Prostate gland (tissue), 2 donors: ENCODE measurements around the gene NEMF. TPM values are rescaled to one million over a fixed set of nuclear protein-coding genes. Genes with fewer than 3 reads are reported as not detected.

Experiments used
- DNase-seq: peaks from one replicate; pipeline ENCODE4 v3.0.0-alpha.2; 2019; ENCODE audit warnings: low spot score
- H3K27ac ChIP-seq, 2 donors: fragments of 200-600 bp; sonication (generic); 2 replicates each; pipeline ENCODE4 v1.5.1; 2017 to 2019
- H3K27me3 ChIP-seq: fragments of 200-600 bp; sonication (generic); replicated peaks from 2 replicates; pipeline ENCODE4 v1.5.1; 2019; ENCODE audit not compliant: insufficient read depth
- H3K36me3 ChIP-seq, 2 donors: fragments of 200-600 bp; sonication (generic); 1 replicate in 1 of 2; 2 replicates in 1 of 2; pipeline versions ENCODE4 v1.5.1 to v1.8.1; 2017 to 2019
- H3K4me1 ChIP-seq: fragments of 200-600 bp; sonication (generic); replicated peaks from 2 replicates; pipeline ENCODE4 v1.5.1; 2019
- H3K4me3 ChIP-seq, 2 donors: fragments of 200-600 bp; sonication (generic); 2 replicates each; pipeline ENCODE4 v1.5.1; 2017 to 2019
- H3K9me3 ChIP-seq: fragments of 200-600 bp; sonication (generic); 2 replicates; pipeline ENCODE4 v1.5.1; 2017
- CTCF ChIP-seq, 4 experiments: fragments of 200-600 bp in 2 of 4; fragments of 450-650 bp in 2 of 4; sonication (generic) in 2 of 4; IDR thresholded peaks; 1 replicate in 3 of 4; 2 replicates in 1 of 4; pipeline ENCODE4 v1.5.1; 2016 to 2019; ENCODE audit warnings: antibody characterized with exemption in 4 of 4, mild to moderate bottlenecking in 2 of 4, moderate library complexity in 2 of 4
- POLR2A ChIP-seq: fragments of 450-650 bp; IDR thresholded peaks from one replicate; pipeline ENCODE4 v1.6.1; 2016; ENCODE audit warnings: antibody characterized with exemption, mild to moderate bottlenecking
- POLR2AphosphoS5 ChIP-seq: sonication (generic); formaldehyde crosslinking; IDR thresholded peaks from one replicate; pipeline ENCODE4 v1.6.1; 2017; ENCODE audit warnings: antibody characterized with exemption
- WGBS: methylation state at CpG from one replicate; pipeline ENCODE4 v1.1.5; 2018; 5-methylcytosine and 5-hydroxymethylcytosine counted together
- intact Hi-C: fragments of 100-400 bp; cut with DNase I; formaldehyde crosslinking; loops from one replicate; pipeline ENCODE4 v1.14.2; 2022
- total RNA-seq, 2 donors: library from RNA; depleted of rRNA; stranded (reverse); fragments of >200 nt; gene quantifications; one replicate each; pipeline ENCODE4 v1.1.0, GENCODE V29; 2016

Gene NEMF
- total RNA-seq, 2 donors from 2014 or later = 63.9 to 71.7 TPM

GRCh38 chr14:49769171-49769570 is 83.4 kb downstream of the NEMF start:
- H3K4me3 ChIP-seq = peak overlapping the region; percentile 96 to 98
- no peaks in the 10 kb centered on the region for H3K36me3 ChIP-seq
- 18% methylated on average over 6 of the region's 6 CpGs for WGBS
- no peaks in the 10 kb centered on the region for H3K27me3 ChIP-seq
- TF ChIP-seq CTCF (IDR thresholded peaks at IDR 0.05) (no peak), POLR2AphosphoS5 (no peak), POLR2A (no peak)
- DNase-seq = no peak
- no peaks in the 10 kb centered on the region for H3K9me3 ChIP-seq
- intact Hi-C loops = loop anchor here (5.0 kb wide), 1 partner anchor 77 kb away; the partner anchor contains the start of gene KLHDC1
- H3K27ac ChIP-seq = peak overlapping the region; percentile 91 to 97
- no peaks in the 10 kb centered on the region for H3K4me1 ChIP-seq

GRCh38 chr14:49768301-49769121 is 84.1 kb downstream of the NEMF start:
- H3K4me1 ChIP-seq = no peaks in the 10 kb centered on the region
- DNase-seq = peak; percentile 48
- peak overlapping the region; percentile 91 to 97 for H3K27ac ChIP-seq
- TF ChIP-seq CTCF (IDR thresholded peaks at IDR 0.05) (no peak), POLR2AphosphoS5 (no peak), POLR2A (peak; percentile 25)
- no peaks in the 10 kb centered on the region for H3K36me3 ChIP-seq
- no peaks in the 10 kb centered on the region for H3K27me3 ChIP-seq
- intact Hi-C loops = loop anchor here (5.0 kb wide), 1 partner anchor 76 kb away; the partner anchor contains the start of gene KLHDC1
- no peaks in the 10 kb centered on the region for H3K9me3 ChIP-seq
- WGBS = under 1% methylated on average over 66 of the region's 67 CpGs
- H3K4me3 ChIP-seq = peak overlapping the region; percentile 96 to 98

DNA sequence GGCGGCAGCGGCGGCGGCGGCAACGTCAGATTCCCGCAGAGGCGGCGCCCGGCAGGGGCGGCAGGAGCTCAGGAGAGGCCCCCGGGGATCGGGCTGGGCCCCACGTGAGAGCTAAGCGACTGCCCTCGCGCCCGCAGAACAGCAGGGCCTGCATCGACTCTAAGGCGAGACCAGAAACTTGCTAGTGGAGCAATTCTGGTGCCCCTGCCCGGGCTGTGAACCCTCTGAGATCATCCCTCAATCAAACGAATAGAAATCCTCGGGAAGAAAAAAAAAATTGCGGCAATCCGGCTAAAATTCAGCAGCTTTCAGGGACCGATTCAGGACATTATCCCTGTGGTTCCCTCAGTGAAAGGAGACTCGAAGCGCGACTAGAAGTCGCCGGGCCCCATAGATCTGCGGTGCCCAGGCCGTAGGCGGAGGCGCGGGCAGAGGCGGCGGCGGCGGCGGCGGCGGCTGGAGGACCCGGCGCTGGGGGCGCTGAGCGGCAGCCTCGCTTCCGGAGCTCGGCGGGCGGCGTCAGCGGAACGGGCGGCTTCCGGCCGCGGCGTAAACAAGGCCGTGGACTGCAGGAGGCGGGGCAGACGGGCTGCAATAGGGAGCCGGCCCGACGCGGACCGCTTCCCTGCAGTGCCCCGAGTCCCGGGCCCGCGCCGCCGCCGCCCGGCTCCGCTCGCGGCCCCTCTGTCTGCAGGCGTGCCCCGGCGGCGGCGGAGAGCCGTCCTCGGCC is 84.9 kb downstream of the NEMF start, which contains the start of gene KLHDC2:
KLHDC2 (plus strand) TSS at position 583 of the 730 bp plus-strand sequence. CDS start 316 bp downstream, outside the sequence.
- peak; percentile 24 to 60 (median 57) for TF ChIP-seq CTCF (IDR thresholded peaks at IDR 0.05)
- TF ChIP-seq POLR2AphosphoS5 = peak; percentile 72
- peak; percentile 98 for TF ChIP-seq POLR2A
- Histone ChIP-seq H3K36me3 (no peaks in the 10 kb centered on the region), H3K9me3 (no peaks in the 10 kb centered on the region), H3K27me3 (no peaks in the 10 kb centered on the region), H3K27ac (peak within 1 kb of the TSS; percentile 91 to 97), H3K4me1 (no peaks in the 10 kb centered on the region), H3K4me3 (peak within 1 kb of the TSS; percentile 96 to 98)
- WGBS = under 1% methylated on average over 59 of the region's 86 CpGs
- intact Hi-C loops = loop anchor here (2.0 to 5.0 kb wide), 2 partner anchors 75 to 133 kb away; partner anchors contain the start of genes DNAAF2 and KLHDC1
- DNase-seq = peak; percentile 87

GRCh38 chr14:49767270-49767570 is 85.4 kb downstream of the NEMF start:
- DNase-seq = no peak
- 0% methylated on average over 9 of the region's 9 CpGs for WGBS
- intact Hi-C loops = loop anchor here (2.0 to 5.0 kb wide), 2 partner anchors 75 to 132 kb away; partner anchors contain the start of genes DNAAF2 and KLHDC1
- Histone ChIP-seq H3K36me3 (no peaks in the 10 kb centered on the region), H3K27me3 (no peaks in the 10 kb centered on the region), H3K9me3 (no peaks in the 10 kb centered on the region), H3K4me3 (peak overlapping the region; percentile 96 to 98), H3K4me1 (no peaks in the 10 kb centered on the region), H3K27ac (peak overlapping the region; percentile 91 to 97)
- no peak for TF ChIP-seq POLR2AphosphoS5
- TF ChIP-seq POLR2A = no peak
- no peak for TF ChIP-seq CTCF (IDR thresholded peaks at IDR 0.05)
